ENCODE results near the gene BTNL9. TPM values are rescaled to one million over a fixed set of nuclear protein-coding genes. Genes with fewer than 3 reads are reported as not detected.

Gene BTNL9
- total RNA-seq: 4.7 TPM

DNA sequence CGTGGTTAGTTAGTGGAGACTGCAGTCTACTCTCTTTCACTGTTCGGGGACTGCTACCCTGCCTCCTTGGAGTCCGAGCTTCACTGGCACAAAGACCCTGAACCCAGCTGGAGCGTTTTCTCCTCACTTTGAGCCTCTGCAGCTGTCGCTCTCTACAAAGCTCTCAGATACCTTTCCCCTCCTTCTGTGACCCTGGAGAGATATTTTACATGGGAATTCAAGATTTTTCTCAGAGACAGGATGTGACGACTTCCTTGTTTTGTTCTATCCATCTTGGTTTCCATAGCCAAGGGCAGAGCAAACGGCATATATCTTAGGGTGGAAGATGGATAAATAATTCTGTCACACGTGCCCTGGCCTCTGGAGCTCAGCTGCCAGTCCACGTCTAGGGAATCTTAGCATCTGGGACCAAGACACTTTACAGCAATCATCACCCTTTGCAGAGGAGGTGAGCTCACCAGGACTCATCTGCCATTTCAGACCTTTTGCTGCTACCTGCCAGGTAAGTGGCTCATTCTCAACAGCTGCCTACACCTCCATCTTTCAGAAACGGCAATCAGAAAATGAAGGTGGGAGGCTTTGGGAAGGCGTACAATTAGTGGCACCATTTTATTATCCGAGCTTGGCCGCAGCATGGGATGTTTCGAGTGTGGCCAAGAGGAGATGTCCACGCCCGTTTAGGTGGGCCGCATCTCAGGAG, at the start of gene BTNL9:
Gene BTNL9, plus strand, starts transcription at position 336 of the 700 bp plus-strand sequence. CDS start 5,224 bp downstream, outside the sequence.

Other genes starting within 250 kb of the BTNL9 start
- gene MGAT1, start 237.5 kb upstream of the BTNL9 start, total RNA-seq: 105 TPM
- 65.9 TPM for gene ZFP62, start 179.0 kb upstream of the BTNL9 start, total RNA-seq
- not detected for gene BTNL8, start 141.1 kb upstream of the BTNL9 start, total RNA-seq
- not detected for gene BTNL3, start 51.4 kb upstream of the BTNL9 start, total RNA-seq
- not detected for gene OR2V1, start 90.9 kb downstream of the BTNL9 start, total RNA-seq
- not detected for gene OR2V2, start 107.3 kb downstream of the BTNL9 start, total RNA-seq
- gene TRIM7, start 164.9 kb downstream of the BTNL9 start, total RNA-seq: 1.1 TPM
- gene TRIM41, start 183.0 kb downstream of the BTNL9 start, total RNA-seq: 20.4 TPM
- 1,862 TPM for gene RACK1, start 203.6 kb downstream of the BTNL9 start, total RNA-seq
- gene TRIM52, start 220.9 kb downstream of the BTNL9 start, total RNA-seq: 26.1 TPM

Data from camera-type eye (tissue), 1 donor.